Measurements from ENCODE around the gene RRP1B.

The RRP1B gene

DNA sequence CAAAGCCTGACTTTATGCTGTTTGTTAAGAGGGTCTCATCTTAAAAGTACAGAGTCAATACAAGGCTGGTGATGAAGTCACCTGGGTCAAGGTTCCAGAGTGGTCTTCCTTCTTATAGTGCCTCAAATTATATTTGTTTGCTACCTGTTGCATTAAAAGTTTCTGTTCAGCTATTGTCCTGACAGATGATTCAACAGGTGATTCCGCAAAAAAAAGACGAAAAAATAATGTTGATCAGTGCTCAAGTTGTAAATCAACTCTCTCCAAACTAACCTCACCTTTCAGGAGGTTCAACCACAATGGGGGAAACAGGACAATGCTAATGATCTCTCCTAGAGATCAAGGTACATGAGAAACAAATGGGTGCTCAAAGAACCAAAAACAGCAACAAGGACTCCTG, 35.8 kb upstream of the RRP1B start:
- H3K9me3 ChIP-seq (ENCODE audit: control insufficient read depth, low read length): peaks cover 10% of the 10 kb centered on the region
- WGBS, 2 experiments (ENCODE audit: insufficient coverage in 2 of 2): 96% methylated on average over 2 of the region's 2 CpGs; no CpG with 5 or more reads in 1 of the 2 experiments
- no peak overlapping the region for H3K27ac ChIP-seq (ENCODE audit: low read depth, low read length, severe bottlenecking)
- peaks cover 10% of the 10 kb centered on the region for H3K4me1 ChIP-seq (ENCODE audit: control insufficient read depth, insufficient read depth, low read length, poor library complexity, severe bottlenecking)
- no peak overlapping the region for H3K4me3 ChIP-seq (ENCODE audit: extremely low read depth, insufficient read depth, low read length, poor library complexity, severe bottlenecking)
- H3K36me3 ChIP-seq (ENCODE audit: control insufficient read depth, insufficient read depth, low read length): no peaks in the 10 kb centered on the region

GRCh38 chr21:43624339-43624738, 35.0 kb upstream of the RRP1B start:
- 90% methylated on average over 2 to 3 of the region's 4 CpGs for WGBS, 2 experiments (ENCODE audit: insufficient coverage in 2 of 2)
- peaks cover 10% of the 10 kb centered on the region for H3K9me3 ChIP-seq (ENCODE audit: control insufficient read depth, low read length)
- no peaks in the 10 kb centered on the region for H3K36me3 ChIP-seq (ENCODE audit: control insufficient read depth, insufficient read depth, low read length)
- no peak overlapping the region for H3K27ac ChIP-seq (ENCODE audit: low read depth, low read length, severe bottlenecking)
- H3K4me3 ChIP-seq (ENCODE audit: extremely low read depth, insufficient read depth, low read length, poor library complexity, severe bottlenecking): no peak overlapping the region
- peaks cover 10% of the 10 kb centered on the region for H3K4me1 ChIP-seq (ENCODE audit: control insufficient read depth, insufficient read depth, low read length, poor library complexity, severe bottlenecking)

DNA sequence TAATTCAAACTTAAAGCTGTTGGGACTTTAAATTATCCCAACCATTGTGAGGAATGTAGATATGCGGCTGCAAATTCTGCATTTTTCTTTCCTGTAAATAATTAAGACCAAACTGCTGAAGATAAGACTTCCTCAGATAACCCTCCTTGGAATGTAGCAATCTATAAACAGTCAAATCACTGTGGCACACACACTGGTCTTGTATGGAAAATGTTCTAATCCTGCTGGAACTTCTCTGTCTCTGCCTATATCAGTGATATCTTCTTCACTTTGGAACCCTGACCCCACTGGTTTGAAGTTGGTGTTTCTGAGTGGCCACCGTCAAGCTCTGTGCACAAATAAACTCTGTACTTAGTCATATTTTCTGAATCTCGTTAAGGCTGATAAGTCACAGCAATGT, 33.0 kb upstream of the RRP1B start:
- Histone ChIP-seq H3K9me3 (ENCODE audit: control insufficient read depth, low read length) (peaks cover 6% of the 10 kb centered on the region), H3K27ac (ENCODE audit: low read depth, low read length, severe bottlenecking) (peak overlapping the region; percentile 62), H3K4me1 (ENCODE audit: control insufficient read depth, insufficient read depth, low read length, poor library complexity, severe bottlenecking) (peaks cover 10% of the 10 kb centered on the region), H3K36me3 (ENCODE audit: control insufficient read depth, insufficient read depth, low read length) (no peaks in the 10 kb centered on the region), H3K4me3 (ENCODE audit: extremely low read depth, insufficient read depth, low read length, poor library complexity, severe bottlenecking) (no peak overlapping the region)
- WGBS, 2 experiments (ENCODE audit: insufficient coverage in 2 of 2): 46 to 100% methylated on average over 1 to 2 of the region's 3 CpGs

- no peak overlapping the region for H3K27ac ChIP-seq (ENCODE audit: low read depth, low read length, severe bottlenecking)
- H3K9me3 ChIP-seq (ENCODE audit: control insufficient read depth, low read length): peaks cover 6% of the 10 kb centered on the region
- WGBS, 2 experiments (ENCODE audit: insufficient coverage in 2 of 2): 80 to 88% methylated on average over 1 of the region's 2 CpGs
- no peak overlapping the region for H3K4me3 ChIP-seq (ENCODE audit: extremely low read depth, insufficient read depth, low read length, poor library complexity, severe bottlenecking)
- H3K4me1 ChIP-seq (ENCODE audit: control insufficient read depth, insufficient read depth, low read length, poor library complexity, severe bottlenecking): peaks cover 10% of the 10 kb centered on the region
- no peaks in the 10 kb centered on the region for H3K36me3 ChIP-seq (ENCODE audit: control insufficient read depth, insufficient read depth, low read length)
Measured at GRCh38 chr21:43627527-43627926, 31.8 kb upstream of the RRP1B start.

- WGBS, 2 experiments (ENCODE audit: insufficient coverage in 2 of 2): 90 to 93% methylated on average over 9 to 10 of the region's 14 CpGs
- no peak overlapping the region for H3K27ac ChIP-seq (ENCODE audit: low read depth, low read length, severe bottlenecking)
- peaks cover 5% of the 10 kb centered on the region for H3K4me1 ChIP-seq (ENCODE audit: control insufficient read depth, insufficient read depth, low read length, poor library complexity, severe bottlenecking)
- H3K36me3 ChIP-seq (ENCODE audit: control insufficient read depth, insufficient read depth, low read length): no peaks in the 10 kb centered on the region
- H3K9me3 ChIP-seq (ENCODE audit: control insufficient read depth, low read length): peaks cover 6% of the 10 kb centered on the region
- H3K4me3 ChIP-seq (ENCODE audit: extremely low read depth, insufficient read depth, low read length, poor library complexity, severe bottlenecking): no peak overlapping the region
Measured at GRCh38 chr21:43631411-43632107, 27.8 kb upstream of the RRP1B start.

DNA sequence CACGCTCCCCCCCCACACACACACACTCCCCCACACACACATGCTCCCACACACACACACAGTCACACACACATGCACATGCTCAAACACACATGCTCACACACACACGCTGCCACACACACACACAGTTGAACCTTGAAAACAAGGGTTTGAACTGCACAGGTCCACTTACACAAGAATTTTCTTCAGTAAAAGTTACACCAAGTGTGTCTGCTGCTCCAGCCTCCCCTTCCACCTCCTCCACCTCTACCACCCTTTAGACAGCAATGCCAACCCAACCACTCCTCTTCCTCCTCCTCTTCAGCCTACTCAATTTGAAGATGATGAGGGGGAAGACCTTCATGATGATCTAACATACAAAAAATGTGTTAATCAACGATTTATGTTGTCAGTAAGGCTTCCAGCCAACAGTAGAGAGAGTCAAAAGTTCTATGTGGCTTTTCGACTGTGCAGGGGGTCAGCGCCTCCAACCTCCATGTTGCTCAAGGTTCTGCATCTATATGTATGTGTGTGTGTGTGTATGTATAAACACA, 26.9 kb upstream of the RRP1B start:
- Histone ChIP-seq H3K27ac (ENCODE audit: low read depth, low read length, severe bottlenecking) (no peak overlapping the region), H3K9me3 (ENCODE audit: control insufficient read depth, low read length) (peaks cover 6% of the 10 kb centered on the region), H3K4me3 (ENCODE audit: extremely low read depth, insufficient read depth, low read length, poor library complexity, severe bottlenecking) (no peak overlapping the region), H3K4me1 (ENCODE audit: control insufficient read depth, insufficient read depth, low read length, poor library complexity, severe bottlenecking) (peaks cover 4% of the 10 kb centered on the region), H3K36me3 (ENCODE audit: control insufficient read depth, insufficient read depth, low read length) (no peaks in the 10 kb centered on the region)
- WGBS, 2 experiments (ENCODE audit: insufficient coverage in 2 of 2): 92% methylated on average over 2 of the region's 5 CpGs; no CpG with 5 or more reads in 1 of the 2 experiments

GRCh38 chr21:43634618-43635017, 24.7 kb upstream of the RRP1B start:
- 92 to 100% methylated on average over 3 to 4 of the region's 5 CpGs for WGBS, 2 experiments (ENCODE audit: insufficient coverage in 2 of 2)
- no peaks in the 10 kb centered on the region for H3K9me3 ChIP-seq (ENCODE audit: control insufficient read depth, low read length)

DNA sequence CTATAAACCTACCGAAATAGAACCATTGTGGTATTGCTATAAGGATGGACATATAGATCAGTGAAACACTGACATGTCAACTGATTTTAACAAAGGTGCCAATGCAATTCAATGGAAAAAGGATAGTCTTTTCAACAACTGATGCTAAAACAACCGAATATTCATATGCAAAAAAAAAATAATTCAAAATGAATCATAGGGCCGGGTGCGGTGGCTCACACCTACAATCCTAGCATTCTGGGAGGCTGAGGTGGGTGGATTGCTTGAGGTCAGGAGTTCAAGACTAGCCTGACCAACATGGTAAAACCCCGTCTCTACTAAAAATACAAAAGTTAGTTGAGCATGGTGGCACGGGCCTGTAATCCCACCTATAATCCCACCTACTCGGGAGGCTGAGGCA, 23.9 kb upstream of the RRP1B start:
- no peak overlapping the region for H3K27ac ChIP-seq (ENCODE audit: low read depth, low read length, severe bottlenecking)
- WGBS, 2 experiments (ENCODE audit: insufficient coverage in 2 of 2): 92 to 100% methylated on average over 2 to 5 of the region's 7 CpGs

More at GRCh38 chr21:43634618-43635017, 24.7 kb upstream of the RRP1B start:
- Histone ChIP-seq H3K36me3 (ENCODE audit: control insufficient read depth, insufficient read depth, low read length) (no peaks in the 10 kb centered on the region), H3K4me3 (ENCODE audit: extremely low read depth, insufficient read depth, low read length, poor library complexity, severe bottlenecking) (no peak overlapping the region), H3K4me1 (ENCODE audit: control insufficient read depth, insufficient read depth, low read length, poor library complexity, severe bottlenecking) (peaks cover 4% of the 10 kb centered on the region), H3K27ac (ENCODE audit: low read depth, low read length, severe bottlenecking) (no peak overlapping the region)

DNA sequence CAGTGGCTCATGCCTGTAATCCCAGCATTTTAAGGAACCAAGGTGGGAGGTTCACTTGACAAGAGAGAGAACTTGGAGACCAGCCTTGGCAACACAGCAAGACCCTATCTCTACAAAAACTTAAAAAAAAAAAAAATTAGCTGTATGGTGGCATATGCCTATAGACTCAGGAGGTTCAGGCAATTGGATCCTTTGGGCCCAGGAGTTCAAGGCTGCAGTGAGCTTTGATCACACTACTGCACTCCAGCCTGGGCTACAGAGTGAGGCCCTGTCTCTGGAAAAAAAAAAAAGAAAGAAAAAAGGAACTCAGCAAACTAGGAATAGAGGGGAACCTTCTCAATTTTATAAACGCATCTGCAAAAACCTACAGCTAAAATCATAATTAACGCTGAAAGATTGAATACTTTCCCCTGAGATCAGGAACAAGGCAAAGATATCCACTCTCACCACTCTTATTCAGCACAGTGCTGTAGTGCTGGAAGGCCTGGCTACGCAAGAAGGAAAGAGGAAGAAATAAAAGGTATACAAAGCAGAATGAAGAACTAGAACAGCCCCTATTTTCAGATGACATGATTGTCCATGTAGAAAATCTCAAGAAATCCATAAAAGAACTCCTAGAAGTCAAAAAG, 21.7 kb upstream of the RRP1B start:
- WGBS, 2 experiments (ENCODE audit: insufficient coverage in 2 of 2): 80% methylated on average over 2 of the region's 3 CpGs; no CpG with 5 or more reads in 1 of the 2 experiments
- Histone ChIP-seq H3K4me1 (ENCODE audit: control insufficient read depth, insufficient read depth, low read length, poor library complexity, severe bottlenecking) (peaks cover 4% of the 10 kb centered on the region), H3K4me3 (ENCODE audit: extremely low read depth, insufficient read depth, low read length, poor library complexity, severe bottlenecking) (no peak overlapping the region)

More for the DNA sequence above, 23.9 kb upstream of the RRP1B start:
- H3K36me3 ChIP-seq (ENCODE audit: control insufficient read depth, insufficient read depth, low read length): no peaks in the 10 kb centered on the region
- no peak overlapping the region for H3K4me3 ChIP-seq (ENCODE audit: extremely low read depth, insufficient read depth, low read length, poor library complexity, severe bottlenecking)
- H3K9me3 ChIP-seq (ENCODE audit: control insufficient read depth, low read length): no peaks in the 10 kb centered on the region
- H3K4me1 ChIP-seq (ENCODE audit: control insufficient read depth, insufficient read depth, low read length, poor library complexity, severe bottlenecking): peaks cover 4% of the 10 kb centered on the region

DNA sequence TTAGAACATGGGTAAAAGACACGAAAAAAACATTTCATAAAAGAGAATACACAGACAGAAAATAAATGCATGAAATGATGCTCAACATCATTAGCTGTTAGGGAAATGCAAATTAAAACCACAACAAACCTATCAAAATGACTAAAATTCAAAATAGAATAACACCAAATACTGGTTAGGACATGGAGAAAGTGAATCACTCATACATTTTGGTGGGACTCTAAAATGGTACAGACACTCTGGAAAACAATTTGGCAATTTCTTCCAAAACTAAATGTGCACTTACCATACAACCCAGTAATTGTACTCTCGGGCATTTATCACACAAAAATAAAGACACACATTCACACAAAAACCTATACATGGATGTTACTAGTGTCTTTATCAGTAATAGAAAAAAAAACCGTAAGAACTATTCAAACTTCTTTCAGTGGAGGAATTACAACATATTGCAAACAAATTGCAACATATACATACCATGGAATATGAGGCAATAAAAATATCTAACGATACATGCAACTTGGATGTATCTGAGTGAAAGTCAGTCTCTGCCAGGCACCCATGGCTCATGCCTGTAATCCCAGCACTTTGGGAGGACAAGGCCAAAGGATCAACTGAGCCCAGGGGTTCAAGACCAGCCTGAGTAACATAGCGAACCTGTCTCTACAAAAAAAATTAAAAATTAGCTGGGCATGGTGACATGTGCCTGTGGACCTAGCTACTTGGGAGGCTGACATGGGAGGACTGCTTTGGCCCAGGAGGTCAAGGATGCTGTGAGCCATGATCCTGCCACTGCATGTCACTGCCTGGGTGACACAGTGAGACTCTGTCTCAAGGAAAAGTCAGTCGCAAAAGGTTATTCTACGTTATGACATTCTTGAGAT, 19.6 kb upstream of the RRP1B start:
- WGBS, 2 experiments (ENCODE audit: insufficient coverage in 2 of 2): 93 to 100% methylated on average over 4 of the region's 7 CpGs
- H3K36me3 ChIP-seq (ENCODE audit: control insufficient read depth, insufficient read depth, low read length): no peaks in the 10 kb centered on the region
- no peak overlapping the region for H3K4me3 ChIP-seq (ENCODE audit: extremely low read depth, insufficient read depth, low read length, poor library complexity, severe bottlenecking)
- H3K9me3 ChIP-seq (ENCODE audit: control insufficient read depth, low read length): no peaks in the 10 kb centered on the region
- no peak overlapping the region for H3K27ac ChIP-seq (ENCODE audit: low read depth, low read length, severe bottlenecking)
- peaks cover 6% of the 10 kb centered on the region for H3K4me1 ChIP-seq (ENCODE audit: control insufficient read depth, insufficient read depth, low read length, poor library complexity, severe bottlenecking)

More for the DNA sequence above, 21.7 kb upstream of the RRP1B start:
- no peaks in the 10 kb centered on the region for H3K36me3 ChIP-seq (ENCODE audit: control insufficient read depth, insufficient read depth, low read length)
- H3K27ac ChIP-seq (ENCODE audit: low read depth, low read length, severe bottlenecking): no peak overlapping the region
- H3K9me3 ChIP-seq (ENCODE audit: control insufficient read depth, low read length): no peaks in the 10 kb centered on the region
